Measurements from ENCODE around the gene OR7G2.

- TF ChIP-seq CTCF (IDR thresholded peaks at IDR 0.05) (no peak), POLR2A (IDR thresholded peaks at IDR 0.05) (no peak)
These were observed 48.3 kb upstream of the OR7G2 start for GRCh38 chr19:9155591-9155990.
